Measurements from ENCODE around the gene FCER1A.
"Not testable (repeated sequence)": the region's sequence is repeated elsewhere in the genome, so short reads cannot be mapped to it uniquely, and the experiment has no call there.

The FCER1A gene

GRCh38 chr1:159338018-159338417, 35.9 kb downstream of the FCER1A start:
- no peaks in the 10 kb centered on the region for H3K36me3 ChIP-seq (replicated peaks)
- H3K27ac ChIP-seq: no peak overlapping the region
- H3K4me3 ChIP-seq (ENCODE audit: low read depth, low read length): no peak overlapping the region
- H3K27me3 ChIP-seq (replicated peaks): no peaks in the 10 kb centered on the region
- in situ Hi-C loops (cut with HindIII; ENCODE audit: low pct_ligation_motif_present, low sequenced_read_pairs): no loop called here
- TF ChIP-seq CTCF (IDR thresholded peaks at IDR 0.05; ENCODE audit: low read depth, low read length, missing control alignments): no peak
- DNase-seq: no peak

GRCh38 chr1:159339536-159339935, 37.4 kb downstream of the FCER1A start:
- no peak for DNase-seq
- in situ Hi-C loops (cut with HindIII; ENCODE audit: low pct_ligation_motif_present, low sequenced_read_pairs): no loop called here
- no peak overlapping the region for H3K27ac ChIP-seq
- no peaks in the 10 kb centered on the region for H3K36me3 ChIP-seq (replicated peaks)
- H3K27me3 ChIP-seq (replicated peaks): no peaks in the 10 kb centered on the region
- no peak overlapping the region for H3K4me3 ChIP-seq (ENCODE audit: low read depth, low read length)
- TF ChIP-seq CTCF (IDR thresholded peaks at IDR 0.05; ENCODE audit: low read depth, low read length, missing control alignments): no peak

GRCh38 chr1:159341736-159342135, 39.6 kb downstream of the FCER1A start:
- Histone ChIP-seq H3K27ac (no peak overlapping the region), H3K27me3 (replicated peaks) (no peaks in the 10 kb centered on the region), H3K36me3 (replicated peaks) (no peaks in the 10 kb centered on the region), H3K4me3 (ENCODE audit: low read depth, low read length) (no peak overlapping the region)
- no peak for TF ChIP-seq CTCF (IDR thresholded peaks at IDR 0.05; ENCODE audit: low read depth, low read length, missing control alignments)
- no peak for DNase-seq
- in situ Hi-C loops (cut with HindIII; ENCODE audit: low pct_ligation_motif_present, low sequenced_read_pairs): no loop called here

GRCh38 chr1:159342761-159343425, 40.8 kb downstream of the FCER1A start:
- Histone ChIP-seq H3K27ac (no peak overlapping the region), H3K36me3 (replicated peaks) (no peaks in the 10 kb centered on the region), H3K4me3 (ENCODE audit: low read depth, low read length) (no peak overlapping the region), H3K27me3 (replicated peaks) (no peaks in the 10 kb centered on the region)
- no peak for DNase-seq
- in situ Hi-C loops (cut with HindIII; ENCODE audit: low pct_ligation_motif_present, low sequenced_read_pairs): no loop called here
- no peak for TF ChIP-seq CTCF (IDR thresholded peaks at IDR 0.05; ENCODE audit: low read depth, low read length, missing control alignments)

GRCh38 chr1:159349374-159349773, 47.2 kb downstream of the FCER1A start:
- H3K27ac ChIP-seq; H3K27me3 ChIP-seq (replicated peaks); H3K36me3 ChIP-seq (replicated peaks); H3K4me3 ChIP-seq (ENCODE audit: low read depth, low read length); in situ Hi-C loops (cut with HindIII; ENCODE audit: low pct_ligation_motif_present, low sequenced_read_pairs); DNase-seq: not testable (repeated sequence)

GRCh38 chr1:159352436-159352835, 50.3 kb downstream of the FCER1A start:
- DNase-seq: no peak
- Histone ChIP-seq H3K4me3 (ENCODE audit: low read depth, low read length) (no peak overlapping the region), H3K27ac (no peak overlapping the region), H3K27me3 (replicated peaks) (no peaks in the 10 kb centered on the region), H3K36me3 (replicated peaks) (no peaks in the 10 kb centered on the region)
- TF ChIP-seq CTCF (IDR thresholded peaks at IDR 0.05; ENCODE audit: low read depth, low read length, missing control alignments): no peak
- in situ Hi-C loops (cut with HindIII; ENCODE audit: low pct_ligation_motif_present, low sequenced_read_pairs): no loop called here
